ENCODE data around the gene KLC3. TPM values are rescaled to one million over a fixed set of nuclear protein-coding genes. Genes with fewer than 3 reads are reported as not detected.
A peak's percentile ranks its signal among the peaks of the same experiment; 100 is the strongest.

KLC3 gene
- total RNA-seq, 1 experiment from 2014 or later = 22.8 TPM

DNA sequence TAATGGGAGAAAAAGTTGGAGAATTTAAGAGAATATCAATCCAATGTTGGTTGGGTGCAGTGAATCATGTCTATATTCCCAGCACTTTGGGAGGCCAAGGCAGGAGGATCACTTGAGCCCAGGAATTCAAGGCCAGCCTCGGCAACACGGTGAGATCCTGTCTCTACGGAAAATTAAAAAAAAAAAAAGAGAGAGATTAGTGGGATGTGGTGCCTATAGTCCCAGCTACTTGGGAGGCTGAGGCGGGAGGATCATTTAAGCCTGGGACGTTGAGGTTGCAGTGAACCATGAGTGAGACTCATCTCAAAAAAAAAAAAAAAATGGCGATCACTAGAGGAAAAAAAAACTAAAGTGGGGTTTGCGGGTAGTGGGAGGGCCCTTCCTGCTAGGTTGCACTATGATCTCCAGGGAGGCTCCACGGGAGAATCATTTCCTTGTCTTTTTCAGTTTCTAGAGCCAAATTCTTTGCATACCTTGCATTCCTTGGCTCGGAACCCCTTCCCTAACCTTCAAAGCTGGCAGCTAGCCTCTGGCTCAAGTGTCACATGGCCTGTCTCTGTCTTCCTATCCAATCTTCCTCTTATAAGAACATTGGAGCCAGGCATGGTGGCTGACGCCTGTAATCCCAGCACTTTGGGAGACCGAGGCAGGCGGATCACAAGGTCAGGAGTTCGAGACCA is 35.6 kb downstream of the KLC3 start:
- no TSS peak for BruUV-seq (replicated peaks)
- peak overlapping the region; percentile 36; the same call in 1 of the 2 replicates for H3K27ac ChIP-seq (ENCODE audit: low read depth, low read length)
- intact Hi-C loops (cut with micrococcal nuclease) = no loop called here
- no peak overlapping the region for H3K9ac ChIP-seq (ENCODE audit: low read length)
- peak overlapping the region; percentile 61 for H2AFZ ChIP-seq (ENCODE audit: low read depth, low read length, poor library complexity, severe bottlenecking)
- no peak overlapping the region for H3K4me3 ChIP-seq (replicated peaks in 1 of 2; ENCODE audit: low read depth in 1 of 2, low read length in 2 of 2)
- ATAC-seq = peak; percentile 76
- H3K27me3 ChIP-seq (ENCODE audit: insufficient read depth, low read length) = no peaks in the 10 kb centered on the region
- no peaks in the 10 kb centered on the region for H3K36me3 ChIP-seq (ENCODE audit: control insufficient read depth in 1 of 2, insufficient read depth in 2 of 2, low read length in 2 of 2)
- ChIA-PET RAD21 (ENCODE audit: low non-redundant PET in 1 of 2, low total read pairs in 2 of 2, uncharacterized antibody in 2 of 2, unreplicated experiment in 2 of 2) (no interaction called here), CTCF (interaction anchor here (0.9 kb wide), 1 partner anchor 102 kb away, joined by 3 read pairs; no protein-coding TSS in a partner anchor), POLR2A (no interaction called here)
- peak; percentile 13 for DNase-seq (ENCODE audit: low read depth, low spot score)
- no peaks in the 10 kb centered on the region for H3K9me3 ChIP-seq (ENCODE audit: control insufficient read depth in 1 of 2, insufficient read depth in 1 of 2, low read depth in 1 of 2, low read length in 2 of 2)
- H3K79me2 ChIP-seq (ENCODE audit: insufficient read depth, low read length) = no peaks in the 10 kb centered on the region
- H4K20me1 ChIP-seq (ENCODE audit: insufficient read depth) = no peaks in the 10 kb centered on the region
- TF ChIP-seq YY1 (IDR thresholded peaks at IDR 0.05; ENCODE audit: extremely low read depth, insufficient replicate concordance, low read depth, low read length) (no peak), JUND (IDR thresholded peaks at IDR 0.05) (no peak), RAD21 (IDR thresholded peaks at IDR 0.05; ENCODE audit: low read depth) (no peak)
- TF ChIP-seq, protein P1, sequence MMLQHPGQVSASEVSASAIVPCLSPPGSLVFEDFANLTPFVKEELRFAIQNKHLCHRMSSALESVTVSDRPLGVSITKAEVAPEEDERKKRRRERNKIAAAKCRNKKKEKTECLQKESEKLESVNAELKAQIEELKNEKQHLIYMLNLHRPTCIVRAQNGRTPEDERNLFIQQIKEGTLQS (IDR thresholded peaks at IDR 0.05) = no peak
- TF ChIP-seq, protein P2, sequence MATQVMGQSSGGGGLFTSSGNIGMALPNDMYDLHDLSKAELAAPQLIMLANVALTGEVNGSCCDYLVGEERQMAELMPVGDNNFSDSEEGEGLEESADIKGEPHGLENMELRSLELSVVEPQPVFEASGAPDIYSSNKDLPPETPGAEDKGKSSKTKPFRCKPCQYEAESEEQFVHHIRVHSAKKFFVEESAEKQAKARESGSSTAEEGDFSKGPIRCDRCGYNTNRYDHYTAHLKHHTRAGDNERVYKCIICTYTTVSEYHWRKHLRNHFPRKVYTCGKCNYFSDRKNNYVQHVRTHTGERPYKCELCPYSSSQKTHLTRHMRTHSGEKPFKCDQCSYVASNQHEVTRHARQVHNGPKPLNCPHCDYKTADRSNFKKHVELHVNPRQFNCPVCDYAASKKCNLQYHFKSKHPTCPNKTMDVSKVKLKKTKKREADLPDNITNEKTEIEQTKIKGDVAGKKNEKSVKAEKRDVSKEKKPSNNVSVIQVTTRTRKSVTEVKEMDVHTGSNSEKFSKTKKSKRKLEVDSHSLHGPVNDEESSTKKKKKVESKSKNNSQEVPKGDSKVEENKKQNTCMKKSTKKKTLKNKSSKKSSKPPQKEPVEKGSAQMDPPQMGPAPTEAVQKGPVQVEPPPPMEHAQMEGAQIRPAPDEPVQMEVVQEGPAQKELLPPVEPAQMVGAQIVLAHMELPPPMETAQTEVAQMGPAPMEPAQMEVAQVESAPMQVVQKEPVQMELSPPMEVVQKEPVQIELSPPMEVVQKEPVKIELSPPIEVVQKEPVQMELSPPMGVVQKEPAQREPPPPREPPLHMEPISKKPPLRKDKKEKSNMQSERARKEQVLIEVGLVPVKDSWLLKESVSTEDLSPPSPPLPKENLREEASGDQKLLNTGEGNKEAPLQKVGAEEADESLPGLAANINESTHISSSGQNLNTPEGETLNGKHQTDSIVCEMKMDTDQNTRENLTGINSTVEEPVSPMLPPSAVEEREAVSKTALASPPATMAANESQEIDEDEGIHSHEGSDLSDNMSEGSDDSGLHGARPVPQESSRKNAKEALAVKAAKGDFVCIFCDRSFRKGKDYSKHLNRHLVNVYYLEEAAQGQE (IDR thresholded peaks at IDR 0.05; ENCODE audit: low read depth) = no peak
- TF ChIP-seq, protein P3, sequence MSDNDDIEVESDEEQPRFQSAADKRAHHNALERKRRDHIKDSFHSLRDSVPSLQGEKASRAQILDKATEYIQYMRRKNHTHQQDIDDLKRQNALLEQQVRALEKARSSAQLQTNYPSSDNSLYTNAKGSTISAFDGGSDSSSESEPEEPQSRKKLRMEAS (IDR thresholded peaks at IDR 0.05) = no peak
- H3K4me1 ChIP-seq (ENCODE audit: control insufficient read depth in 1 of 2, insufficient read depth in 2 of 2, low read length in 2 of 2) = peaks cover 12 to 23% of the 10 kb centered on the region in 2 experiments
- H3K4me2 ChIP-seq (ENCODE audit: low read length) = peak overlapping the region; percentile 59
- H3K9me2 ChIP-seq (ENCODE audit: insufficient read depth) = no peaks in the 10 kb centered on the region

Measured in HCT116 (cell line).